GM19193 (cell line): Measurements from ENCODE around the gene C11orf42.

Source experiments
- POLR2A ChIP-seq: IDR thresholded peaks from 4 replicates; pipeline ENCODE4 v1.6.1; 2011; ENCODE audit not compliant: insufficient read depth, insufficient read length; ENCODE audit errors: extremely low read depth

Gene C11orf42

GRCh38 chr11:6210274-6210955 is 5.1 kb downstream of the C11orf42 start:
- TF ChIP-seq POLR2A, result no peak

GRCh38 chr11:6214530-6214929 is 9.2 kb downstream of the C11orf42 start:
- TF ChIP-seq POLR2A, result no peak

- TF ChIP-seq POLR2A, result no peak
These were observed 11.1 kb downstream of the C11orf42 start for GRCh38 chr11:6216501-6216900.

- no peak for TF ChIP-seq POLR2A
These were observed 12.4 kb downstream of the C11orf42 start for GRCh38 chr11:6217722-6218121.

GRCh38 chr11:6219359-6219758 is 14.0 kb downstream of the C11orf42 start:
- TF ChIP-seq POLR2A, result no peak

GRCh38 chr11:6223854-6224253 is 18.5 kb downstream of the C11orf42 start:
- no peak for TF ChIP-seq POLR2A

- no peak for TF ChIP-seq POLR2A
These were observed 19.1 kb downstream of the C11orf42 start for GRCh38 chr11:6224421-6224820.

GRCh38 chr11:6225024-6225423 is 19.7 kb downstream of the C11orf42 start:
- TF ChIP-seq POLR2A, result no peak

- TF ChIP-seq POLR2A, result no peak
These were observed 20.5 kb downstream of the C11orf42 start for GRCh38 chr11:6225896-6226295.

GRCh38 chr11:6228520-6228919 is 23.2 kb downstream of the C11orf42 start:
- no peak for TF ChIP-seq POLR2A

- no peak for TF ChIP-seq POLR2A
These were observed 24.6 kb downstream of the C11orf42 start for GRCh38 chr11:6229911-6230310.

GRCh38 chr11:6232899-6233298 is 27.5 kb downstream of the C11orf42 start:
- TF ChIP-seq POLR2A, result no peak

GRCh38 chr11:6233984-6234386 is 28.6 kb downstream of the C11orf42 start:
- TF ChIP-seq POLR2A, result no peak

GRCh38 chr11:6234387-6235107 is 29.2 kb downstream of the C11orf42 start, which contains the start of gene FHIP1B:
Gene FHIP1B (minus strand): TSS chr11:6234636. CDS start chr11:6224516, 10,120 bp downstream.
- TF ChIP-seq POLR2A, result peak; percentile 63

- no peak for TF ChIP-seq POLR2A
These were observed 31.9 kb downstream of the C11orf42 start for GRCh38 chr11:6237266-6237665.

GRCh38 chr11:6237761-6238302 is 32.5 kb downstream of the C11orf42 start:
- no peak for TF ChIP-seq POLR2A
